Endothelial cell of umbilical vein (primary cell): ENCODE measurements around the gene CGNL1. TPM values are rescaled to one million over a fixed set of nuclear protein-coding genes. Genes with fewer than 3 reads are reported as not detected.

Experiments
- BruUV-seq: library from RNA; stranded (reverse); fragments of 400-500 nt; replicated peaks from 2 replicates; lab custom pipeline; 2021; lab: Mats Ljungman, UMichigan
- CTCF ChIA-PET: fragments of 300-600, 350-600 bp; sonication (Branson Sonifier 250); formaldehyde crosslinking; loops from one replicate; lab custom pipeline; 2021; ENCODE audit warnings: antibody characterized with exemption, inconsistent platforms; lab: Charles Lee
- POLR2A ChIA-PET: fragments of 300-600, 350-600 bp; sonication (Branson Sonifier 250); formaldehyde crosslinking; loops from one replicate; lab custom pipeline; 2021; ENCODE audit warnings: antibody characterized with exemption, inconsistent platforms; lab: Charles Lee
- DNase-seq: peaks from one replicate; pipeline ENCODE4 v3.0.0-alpha.2; 2011; ENCODE audit warnings: low read depth, low spot score
- FAIRE-seq: peaks from 2 replicates; lab custom pipeline; 2011; peaks lifted over from hg19 to GRCh38; lab: Jason Lieb, UNC
- H2AFZ ChIP-seq: 2 replicates; pipeline ENCODE4 v1.6.0; 2012; ENCODE audit warnings: low read depth, low read length, control low read depth, inconsistent platforms
- H3K27ac ChIP-seq: 2 replicates; pipeline ENCODE4 v1.5.1; 2011; ENCODE audit warnings: low read depth, mild to moderate bottlenecking, control low read depth, low read length, moderate library complexity; ENCODE audit not compliant: insufficient read depth
- H3K27me3 ChIP-seq, 2 experiments: 2 replicates each; pipeline versions ENCODE4 v1.6.0 to v1.6.1; 2011; ENCODE audit warnings: low read length in 2 of 2, mixed read lengths in 1 of 2; ENCODE audit not compliant: control insufficient read depth in 2 of 2, insufficient read depth in 2 of 2
- H3K36me3 ChIP-seq, 2 experiments: 2 replicates in 1 of 2; 3 replicates in 1 of 2; pipeline ENCODE4 v1.5.1; 2011; ENCODE audit warnings: low read length in 2 of 2, mild to moderate bottlenecking in 1 of 2, moderate library complexity in 1 of 2; ENCODE audit not compliant: control insufficient read depth in 2 of 2, insufficient read depth in 2 of 2; ENCODE audit errors: extremely low read depth in 1 of 2
- H3K4me1 ChIP-seq: 3 replicates; pipeline ENCODE4 v1.5.1; 2011; ENCODE audit warnings: mild to moderate bottlenecking, low read length; ENCODE audit not compliant: control insufficient read depth, insufficient read depth; ENCODE audit errors: extremely low read depth
- H3K4me2 ChIP-seq: 2 replicates; pipeline ENCODE4 v1.6.1; 2011; ENCODE audit warnings: low read length, control low read depth, mixed read lengths; ENCODE audit not compliant: insufficient read depth
- H3K4me3 ChIP-seq, 3 experiments: fragments of 200-600 bp in 1 of 3; sonication (generic), shearing (Covaris generic) in 1 of 3; replicated peaks in 1 of 3; 2 replicates each; pipeline ENCODE4 v1.5.1; 2011 to 2016; ENCODE audit warnings: control low read depth in 3 of 3, low read length in 3 of 3, mild to moderate bottlenecking in 2 of 3, inconsistent platforms in 1 of 3, low read depth in 1 of 3, moderate library complexity in 1 of 3; ENCODE audit not compliant: insufficient read depth in 1 of 3
- H3K79me2 ChIP-seq: 2 replicates; pipeline ENCODE4 v1.6.0; 2012; ENCODE audit warnings: low read length, inconsistent platforms; ENCODE audit not compliant: control insufficient read depth, insufficient read depth
- H3K9ac ChIP-seq: replicated peaks from 2 replicates; pipeline ENCODE3; 2011; ENCODE audit warnings: low read length, control low read depth; ENCODE audit not compliant: insufficient read depth; ENCODE audit errors: extremely low read depth
- H3K9me1 ChIP-seq: replicated peaks from 3 replicates; pipeline ENCODE4 v1.6.0; 2011; ENCODE audit warnings: mild to moderate bottlenecking, low read length; ENCODE audit not compliant: control insufficient read depth, insufficient read depth; ENCODE audit errors: extremely low read depth
- H3K9me3 ChIP-seq: replicated peaks from 2 replicates; pipeline ENCODE4 v1.5.1; 2012; ENCODE audit warnings: low read length, inconsistent platforms; ENCODE audit not compliant: control insufficient read depth, insufficient read depth
- H4K20me1 ChIP-seq: replicated peaks from 2 replicates; pipeline ENCODE3; 2011; ENCODE audit warnings: mild to moderate bottlenecking, low read length; ENCODE audit not compliant: control insufficient read depth, insufficient read depth; ENCODE audit errors: extremely low read depth
- CTCF ChIP-seq, 2 donors: IDR thresholded peaks; 1 replicate in 1 of 2; 2 replicates in 1 of 2; pipeline ENCODE4 v1.5.1; 2011; ENCODE audit warnings: low read length in 2 of 2, mild to moderate bottlenecking in 2 of 2, moderate library complexity in 2 of 2, control low read depth in 1 of 2, inconsistent platforms in 1 of 2, low read depth in 1 of 2; ENCODE audit not compliant: insufficient read depth in 1 of 2; ENCODE audit errors: extremely low read depth in 1 of 2
- EZH2 ChIP-seq: IDR thresholded peaks from 2 replicates; pipeline ENCODE4 v1.6.1; 2012; ENCODE audit warnings: borderline replicate concordance, low read depth, mild to moderate bottlenecking, moderate library complexity, low read length, inconsistent platforms; ENCODE audit not compliant: severe bottlenecking
- FOS ChIP-seq: IDR thresholded peaks from 2 replicates; pipeline ENCODE4 v1.6.1; 2011; ENCODE audit warnings: mild to moderate bottlenecking, low read length, moderate library complexity, borderline replicate concordance; ENCODE audit not compliant: insufficient read depth
- GATA2 ChIP-seq: IDR thresholded peaks from 2 replicates; pipeline ENCODE4 v1.7.0; 2011; ENCODE audit warnings: low read depth, mild to moderate bottlenecking, moderate library complexity, mixed read lengths, low read length; ENCODE audit not compliant: insufficient read length, insufficient read depth
- JUN ChIP-seq: IDR thresholded peaks from 2 replicates; pipeline ENCODE4 v1.6.1; 2011; ENCODE audit warnings: borderline replicate concordance, low read depth; ENCODE audit not compliant: insufficient read length, insufficient read depth
- MYC ChIP-seq: IDR thresholded peaks from one replicate; pipeline ENCODE4 v1.6.1; 2011; ENCODE audit warnings: mild to moderate bottlenecking, low read depth, low read length
- POLR2A ChIP-seq: IDR thresholded peaks from 2 replicates; pipeline ENCODE4 v1.6.1; 2012; ENCODE audit warnings: low read depth, mild to moderate bottlenecking, control low read depth, low read length
- POLR2AphosphoS5 ChIP-seq: IDR thresholded peaks from 2 replicates; pipeline ENCODE4 v1.6.1; 2012; ENCODE audit warnings: low read depth, mild to moderate bottlenecking, control low read depth, low read length, moderate library complexity; ENCODE audit not compliant: insufficient read depth
- dilution Hi-C: fragments of 300-500 bp; cut with MboI; formaldehyde crosslinking; loops from one replicate; pipeline ENCODE4 v1.15.0; 2019; ENCODE audit warnings: low sequenced_read_pairs; ENCODE audit not compliant: extremely low pct_ligation_motif_present
- intact Hi-C: fragments of 100-400 bp; cut with micrococcal nuclease; formaldehyde crosslinking; loops from one replicate; pipeline ENCODE4 v1.10.0; 2022
- polyA plus RNA-seq, 4 experiments: library from polyadenylated mRNA; depleted of rRNA in 3 of 4; stranded (reverse) in 3 of 4; unstranded in 1 of 4; fragments of >200 nt; gene quantifications; 2 replicates each; pipeline versions ENCODE4 v1.2.1 to v1.2.3, GENCODE V29; 2011 to 2012; ENCODE audit warnings: missing spikeins in 1 of 4
- total RNA-seq: library from RNA; stranded (reverse); gene quantifications from 2 replicates; pipeline ENCODE4 v1.2.3, GENCODE V29; 2021
- TF ChIP-seq, protein P1 (sequence below): IDR thresholded peaks from 2 replicates; pipeline ENCODE4 v1.6.1; 2011; ENCODE audit not compliant: insufficient read depth, insufficient read length

CGNL1 gene
- total and polyA plus RNA-seq, 2 donors (not counting 3 experiments of a cell fraction or from before 2014, with no cell fraction given) = 6.9 to 27.1 TPM

DNA sequence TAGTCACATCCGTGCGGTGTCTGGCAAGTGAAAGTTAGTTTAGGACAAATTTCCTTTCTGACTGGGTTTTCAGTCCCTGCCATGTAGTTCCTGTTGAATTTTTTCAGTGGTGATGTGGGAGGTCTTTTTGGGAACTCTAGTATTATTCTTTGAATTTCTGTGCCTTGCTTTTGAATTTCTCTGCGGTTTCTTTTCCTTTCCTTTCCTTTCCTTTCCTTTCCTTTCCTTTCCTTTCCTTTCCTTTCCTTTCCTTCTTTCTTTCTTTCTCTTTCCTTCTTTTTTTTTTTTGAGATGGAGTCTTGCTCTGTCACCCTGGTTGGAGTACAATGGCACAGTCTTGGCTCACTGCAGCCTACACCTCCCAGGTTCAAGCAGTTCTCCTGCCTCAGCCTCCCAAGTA lies 88.2 kb downstream of the CGNL1 start:
- Histone ChIP-seq H3K27me3 (no peaks in the 10 kb centered on the region), H3K4me1 (peaks cover 10% of the 10 kb centered on the region), H3K36me3 (no peaks in the 10 kb centered on the region), H4K20me1 (no peaks in the 10 kb centered on the region), H3K9me3 (no peaks in the 10 kb centered on the region), H3K9ac (no peak overlapping the region), H3K27ac (no peak overlapping the region), H3K4me2 (no peak overlapping the region), H3K9me1 (no peaks in the 10 kb centered on the region), H3K4me3 (no peak overlapping the region), H2AFZ (no peak overlapping the region), H3K79me2 (no peaks in the 10 kb centered on the region)
- no TSS peak for BruUV-seq
- ChIA-PET POLR2A (no interaction called here), CTCF (interaction anchor here (1.1 to 2.7 kb wide), 3 partner anchors 39 to 124 kb away, joined by 3 to 9 read pairs (median 6); no protein-coding TSS in a partner anchor)
- dilution Hi-C loops (no loop called here), intact Hi-C loops (no loop called here)
- no peak for FAIRE-seq
- no peak for TF ChIP-seq GATA2
- TF ChIP-seq, protein P1, sequence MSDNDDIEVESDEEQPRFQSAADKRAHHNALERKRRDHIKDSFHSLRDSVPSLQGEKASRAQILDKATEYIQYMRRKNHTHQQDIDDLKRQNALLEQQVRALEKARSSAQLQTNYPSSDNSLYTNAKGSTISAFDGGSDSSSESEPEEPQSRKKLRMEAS = no peak
- no peak for TF ChIP-seq FOS
- no peak for TF ChIP-seq CTCF (IDR thresholded peaks at IDR 0.05; ENCODE audit: extremely low read depth in 1 of 2, insufficient read depth in 1 of 2, low read depth in 1 of 2, low read length in 2 of 2)
- no peak for TF ChIP-seq MYC
- no peak for DNase-seq

DNA sequence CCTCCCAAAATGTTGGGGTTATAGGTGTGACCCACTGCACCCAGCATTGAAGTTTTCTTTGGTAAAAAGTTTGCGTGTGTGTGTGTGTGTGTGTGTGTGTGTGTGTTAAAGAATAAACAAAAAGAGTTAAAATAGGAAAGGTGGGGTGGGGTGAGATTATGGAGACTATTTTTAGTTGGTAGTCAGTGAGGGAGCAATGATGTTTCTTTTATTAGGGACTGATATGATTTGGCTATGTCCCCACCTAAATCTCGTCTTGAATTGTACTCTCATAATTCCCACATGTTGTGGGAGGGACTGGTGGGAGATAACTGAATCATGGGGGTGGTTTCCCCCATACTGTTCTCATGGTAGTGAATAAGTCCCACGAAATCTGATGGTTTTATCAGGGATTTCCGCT lies 92.2 kb downstream of the CGNL1 start:
- H3K9me1 ChIP-seq = no peaks in the 10 kb centered on the region
- H3K27me3 ChIP-seq = no peaks in the 10 kb centered on the region
- DNase-seq = no peak
- POLR2A ChIA-PET = no interaction called here
- no peaks in the 10 kb centered on the region for H3K4me1 ChIP-seq
- H3K36me3 ChIP-seq = peaks cover 0 to 1% of the 10 kb centered on the region in 2 experiments
- H3K9me3 ChIP-seq = no peaks in the 10 kb centered on the region
- FAIRE-seq = no peak
- TF ChIP-seq POLR2AphosphoS5 = no peak
- no peak for TF ChIP-seq EZH2
- TF ChIP-seq, protein P1 = no peak
- TF ChIP-seq JUN = no peak
- TF ChIP-seq CTCF (IDR thresholded peaks at IDR 0.05; ENCODE audit: extremely low read depth in 1 of 2, insufficient read depth in 1 of 2, low read depth in 1 of 2, low read length in 2 of 2) = no peak
- TF ChIP-seq POLR2A = no peak
- TF ChIP-seq GATA2 = no peak
- no peaks in the 10 kb centered on the region for H4K20me1 ChIP-seq
- dilution Hi-C loops (no loop called here), intact Hi-C loops (no loop called here)
- H3K79me2 ChIP-seq = no peaks in the 10 kb centered on the region
- BruUV-seq = no TSS peak
- no peak overlapping the region for H3K4me2 ChIP-seq
- no peak overlapping the region for H3K27ac ChIP-seq
- no peak overlapping the region for H3K9ac ChIP-seq
- CTCF ChIA-PET = no interaction called here
- no peak overlapping the region for H2AFZ ChIP-seq
- H3K4me3 ChIP-seq = no peak overlapping the region
